T47D (cell line): ENCODE measurements around the gene EPB41L4B.
A peak's percentile ranks its signal among the peaks of the same experiment; 100 is the strongest.

ENCODE experiments used
- DNase-seq, 2 experiments: peaks; one replicate each; pipeline versions ENCODE4 v3.0.0 to v3.0.0-alpha.2; 2011 to 2012; ENCODE audit warnings: low read depth in 1 of 2, low spot score in 1 of 2
- JUND ChIP-seq: IDR thresholded peaks from 2 replicates; pipeline ENCODE4 v1.6.1; 2012; ENCODE audit warnings: low read depth
- in situ Hi-C: cut with HindIII; loops from 2 replicates; pipeline ENCODE4 v1.10.0; 2016; ENCODE audit warnings: low sequenced_read_pairs, low pct_unique_long_range_greater_than_20kb

The EPB41L4B gene

GRCh38 chr9:109317311-109317978, 3.4 kb downstream of the EPB41L4B start:
- in situ Hi-C loops, result no loop called here
- TF ChIP-seq JUND, result no peak
- DNase-seq, result no peak

GRCh38 chr9:109316207-109316640, 4.6 kb downstream of the EPB41L4B start:
- in situ Hi-C loops, result no loop called here
- peak in 1 of 2 experiments; percentile 82 for DNase-seq
- no peak for TF ChIP-seq JUND

- in situ Hi-C loops, result no loop called here
- DNase-seq, result no peak
- no peak for TF ChIP-seq JUND
Measured at GRCh38 chr9:109315480-109316206, 5.2 kb downstream of the EPB41L4B start.

GRCh38 chr9:109314011-109314531, 6.8 kb downstream of the EPB41L4B start:
- peak in 1 of 2 experiments; percentile 50 for DNase-seq
- in situ Hi-C loops, result no loop called here

GRCh38 chr9:109313351-109313750, 7.5 kb downstream of the EPB41L4B start:
- in situ Hi-C loops, result no loop called here
- TF ChIP-seq JUND, result no peak
- DNase-seq, result no peak

More at GRCh38 chr9:109314011-109314531, 6.8 kb downstream of the EPB41L4B start:
- no peak for TF ChIP-seq JUND

- no peak for TF ChIP-seq JUND
- in situ Hi-C loops, result no loop called here
- DNase-seq, result no peak
Measured at GRCh38 chr9:109312783-109313182, 8.1 kb downstream of the EPB41L4B start.

- no peak for TF ChIP-seq JUND
- in situ Hi-C loops, result no loop called here
- DNase-seq, result no peak
Measured at GRCh38 chr9:109311731-109312130, 9.1 kb downstream of the EPB41L4B start.

- in situ Hi-C loops, result no loop called here
- TF ChIP-seq JUND, result no peak
- no peak for DNase-seq
Measured at GRCh38 chr9:109311286-109311685, 9.6 kb downstream of the EPB41L4B start.

GRCh38 chr9:109310486-109310901, 10.4 kb downstream of the EPB41L4B start:
- TF ChIP-seq JUND, result no peak
- DNase-seq, result no peak
- in situ Hi-C loops, result no loop called here

GRCh38 chr9:109309282-109309681, 11.6 kb downstream of the EPB41L4B start:
- no peak for TF ChIP-seq JUND
- in situ Hi-C loops, result no loop called here
- no peak for DNase-seq

- in situ Hi-C loops, result no loop called here
- TF ChIP-seq JUND, result no peak
- no peak for DNase-seq
Measured at GRCh38 chr9:109307380-109308240, 13.2 kb downstream of the EPB41L4B start.

GRCh38 chr9:109305801-109306200, 15.1 kb downstream of the EPB41L4B start:
- in situ Hi-C loops, result no loop called here
- no peak for DNase-seq
- no peak for TF ChIP-seq JUND
